GM18907 (cell line): Measurements from ENCODE around the gene DCDC2B.
"Not testable (repeated sequence)": the region's sequence is repeated elsewhere in the genome, so short reads cannot be mapped to it uniquely, and the experiment has no call there.

Source experiments
- ATAC-seq: cut with Tn5 transposase; IDR thresholded peaks from one replicate; pipeline ENCODE4 v1.9.1; 2021; ENCODE audit warnings: mild to moderate bottlenecking, moderate library complexity; ENCODE audit not compliant: unreplicated experiment

The DCDC2B gene

DNA sequence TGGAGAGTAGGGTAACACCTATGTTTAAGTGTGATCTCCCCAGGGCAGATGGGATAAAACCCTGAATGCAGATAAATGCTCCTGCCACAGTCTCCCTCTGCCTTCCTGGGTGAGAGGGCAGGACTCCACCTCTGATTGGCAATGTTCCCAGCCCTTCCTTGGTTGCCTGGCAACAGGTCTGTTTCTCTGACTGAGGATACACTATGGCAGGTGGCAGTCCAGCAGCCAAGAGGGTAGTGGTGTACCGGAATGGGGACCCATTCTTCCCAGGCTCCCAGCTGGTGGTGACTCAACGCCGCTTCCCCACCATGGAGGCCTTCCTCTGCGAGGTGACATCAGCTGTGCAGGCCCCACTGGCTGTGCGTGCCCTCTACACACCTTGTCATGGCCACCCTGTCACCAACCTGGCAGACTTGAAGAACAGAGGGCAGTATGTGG, at the start of gene DCDC2B:
TSS of gene DCDC2B (plus strand) at position 199 of the 438 bp plus-strand sequence. CDS start at position 204, 5 bp downstream.
- ATAC-seq: no peak

- no peak for ATAC-seq
Observed at GRCh38 chr1:32159189-32159588, 49.7 kb upstream of the DCDC2B start.

DNA sequence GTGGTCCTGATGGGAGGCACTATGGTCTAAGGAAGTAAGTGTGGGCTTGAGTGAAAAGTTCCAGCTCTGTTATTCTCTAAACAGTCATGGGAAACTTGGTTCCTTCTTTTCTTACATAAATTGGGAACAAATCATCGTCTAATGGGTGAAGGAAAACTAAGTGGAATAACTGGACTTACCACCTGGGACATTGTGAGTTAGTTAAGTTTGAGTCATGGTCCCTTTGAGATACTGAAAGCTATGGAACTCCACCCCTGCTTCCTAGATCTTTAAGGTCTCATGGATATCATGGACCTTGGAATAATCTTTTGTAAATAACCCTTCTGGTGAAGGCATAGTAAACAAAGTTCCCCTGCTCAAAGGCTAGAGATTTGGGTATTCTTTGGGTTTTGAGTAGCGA, 45.5 kb upstream of the DCDC2B start:
- ATAC-seq: no peak

- not testable (repeated sequence) for ATAC-seq
Observed at GRCh38 chr1:32165633-32166032, 43.3 kb upstream of the DCDC2B start.

DNA sequence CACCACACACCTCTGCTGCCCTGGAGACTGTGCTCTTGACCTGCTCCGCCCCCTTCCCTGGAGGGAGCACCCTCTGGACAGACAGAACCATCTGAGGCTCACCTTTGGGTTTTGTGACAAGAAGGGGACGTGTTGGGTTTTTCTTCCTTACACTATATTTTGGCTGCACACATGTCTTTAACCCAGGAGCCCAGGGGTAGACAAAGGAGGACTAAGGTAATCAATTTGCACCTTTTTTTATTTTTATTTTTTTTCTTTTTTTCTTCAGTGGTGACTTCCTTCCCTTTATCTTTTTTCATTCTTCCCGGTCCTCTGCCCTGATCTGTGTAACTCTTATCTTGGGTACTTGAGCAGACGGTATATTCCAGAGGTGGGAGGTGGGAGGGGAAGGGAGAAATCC, 37.9 kb upstream of the DCDC2B start:
- ATAC-seq: no peak

GRCh38 chr1:32172621-32173245, 36.2 kb upstream of the DCDC2B start:
- ATAC-seq: no peak

DNA sequence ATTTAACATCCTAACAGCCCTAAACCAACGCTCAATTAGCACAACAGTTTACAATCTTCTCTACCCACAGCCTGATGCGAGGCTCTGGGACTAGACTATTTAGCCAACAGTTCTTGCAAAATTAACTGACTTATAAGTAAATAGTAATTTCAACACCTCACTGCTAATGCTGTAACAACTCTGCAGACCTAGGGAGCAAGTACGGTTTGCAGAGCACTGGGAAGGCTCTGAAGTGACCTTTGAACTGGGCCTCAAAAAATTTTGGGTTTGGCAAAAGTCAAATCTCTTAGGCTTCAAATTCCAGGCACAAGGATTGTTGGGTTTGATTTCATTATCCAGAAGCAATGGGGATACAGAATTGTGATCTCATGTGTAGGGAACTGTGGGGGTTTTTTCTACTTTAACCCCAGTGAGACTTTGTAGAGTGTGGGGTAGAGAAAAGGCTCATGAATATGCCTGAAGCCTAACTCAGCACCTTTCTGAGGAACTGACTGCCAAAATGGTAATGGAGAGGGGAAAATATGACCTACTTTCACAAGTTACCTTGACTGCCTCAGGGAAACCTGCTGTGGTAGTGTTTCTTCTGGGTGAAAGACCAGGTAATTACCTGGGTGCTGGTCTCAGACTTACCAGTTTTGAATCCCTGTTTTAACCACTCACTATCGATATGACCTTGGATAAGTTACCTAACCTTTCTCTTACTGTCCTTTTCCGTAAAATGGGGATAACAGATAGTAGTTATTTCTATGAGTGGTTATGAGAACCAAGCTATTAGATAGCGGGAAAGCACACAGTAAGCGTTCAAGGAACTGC, 30.3 kb upstream of the DCDC2B start:
- no peak for ATAC-seq

DNA sequence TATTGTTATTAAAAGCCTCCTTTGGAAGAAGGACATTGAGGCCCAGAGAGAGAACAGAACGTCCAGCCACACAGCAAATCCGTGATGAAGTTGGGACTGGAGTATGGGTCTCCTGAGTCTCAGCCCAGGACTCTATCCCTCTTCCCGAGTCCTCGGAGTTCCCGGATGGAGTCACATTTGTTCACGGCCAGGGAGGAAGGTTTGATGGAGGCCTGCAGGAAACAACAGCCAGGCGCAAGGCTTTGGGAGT, 29.8 kb upstream of the DCDC2B start:
- no peak for ATAC-seq

DNA sequence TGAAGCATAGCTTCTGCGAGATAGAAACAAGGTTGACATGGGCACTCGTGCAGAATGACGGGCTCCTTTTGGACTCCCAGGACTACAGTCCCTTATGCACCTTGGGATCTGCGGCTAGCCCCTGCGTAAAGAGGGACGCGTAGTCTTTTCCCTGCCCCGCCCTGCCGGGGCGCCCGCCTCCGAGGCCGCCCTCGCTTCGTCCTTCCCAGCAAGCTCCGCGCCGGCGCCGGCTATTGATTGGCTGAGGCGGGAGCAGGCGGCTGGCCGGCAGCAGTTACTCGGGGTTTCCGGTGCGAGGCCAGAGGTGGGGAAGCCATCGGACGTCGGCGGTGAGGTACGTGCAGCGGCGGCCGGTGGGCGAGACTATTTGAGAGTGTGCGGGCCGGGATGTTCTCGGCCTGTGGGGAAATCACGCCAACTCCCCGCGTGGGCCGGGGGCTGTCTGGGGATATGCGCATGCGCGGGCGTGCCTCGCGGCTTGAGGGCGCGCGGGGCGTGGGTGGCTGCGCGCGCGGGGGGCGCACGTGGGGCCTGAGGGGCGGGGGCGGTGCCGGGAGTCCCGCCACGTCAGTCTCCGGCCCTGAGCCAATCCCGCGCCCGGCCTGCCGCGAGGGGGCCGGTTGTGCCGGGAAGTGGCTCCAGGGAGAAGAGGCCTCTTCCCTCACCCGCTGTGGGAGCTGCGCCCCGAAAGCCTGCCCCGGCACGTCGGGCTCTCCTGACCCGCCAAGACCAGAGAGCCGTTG, 29.3 kb upstream of the DCDC2B start, which contains the start of gene TXLNA:
TSS of gene TXLNA (plus strand) at position 233 of the 743 bp plus-strand sequence. CDS start 671 bp downstream, outside the sequence.
- ATAC-seq: peak; percentile 82

DNA sequence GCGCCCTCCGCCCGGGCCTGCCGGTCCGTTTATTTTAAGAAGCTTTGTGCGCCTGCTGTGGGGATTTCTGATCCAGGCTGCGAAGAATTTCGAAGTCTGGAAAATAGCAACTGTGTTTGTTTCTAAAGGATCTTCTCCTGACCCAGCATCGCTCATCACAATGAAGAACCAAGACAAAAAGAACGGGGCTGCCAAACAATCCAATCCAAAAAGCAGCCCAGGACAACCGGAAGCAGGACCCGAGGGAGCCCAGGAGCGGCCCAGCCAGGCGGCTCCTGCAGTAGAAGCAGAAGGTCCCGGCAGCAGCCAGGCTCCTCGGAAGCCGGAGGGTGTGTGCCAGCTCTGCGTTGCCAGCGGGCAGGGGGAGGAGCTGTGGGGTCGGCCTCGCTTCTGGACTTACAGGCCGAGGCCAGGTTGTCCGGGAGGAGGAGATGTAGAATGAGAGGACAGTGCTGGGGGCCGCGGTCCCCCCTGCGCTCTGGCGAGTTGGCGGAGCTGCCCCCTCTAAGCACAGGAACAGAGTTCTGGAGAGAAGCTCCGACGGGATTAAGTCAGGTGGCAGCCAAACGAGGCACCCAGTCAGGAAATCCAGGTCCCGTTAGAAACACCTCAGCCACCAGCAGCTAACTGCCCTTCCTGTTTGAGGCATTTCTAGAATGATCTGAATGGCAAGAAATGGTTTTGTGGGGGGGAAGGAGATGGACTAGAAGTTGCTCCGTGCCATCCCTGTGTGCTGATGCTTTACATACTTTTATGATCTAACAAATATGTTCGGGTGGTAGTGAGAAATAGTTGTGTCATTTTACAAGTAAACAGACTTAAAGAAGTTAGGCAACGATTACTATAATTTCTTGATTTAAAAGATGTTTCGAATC, 28.5 kb upstream of the DCDC2B start:
- peak; percentile 35 for ATAC-seq

- no peak for ATAC-seq
Observed at GRCh38 chr1:32181065-32181464, 27.8 kb upstream of the DCDC2B start.

DNA sequence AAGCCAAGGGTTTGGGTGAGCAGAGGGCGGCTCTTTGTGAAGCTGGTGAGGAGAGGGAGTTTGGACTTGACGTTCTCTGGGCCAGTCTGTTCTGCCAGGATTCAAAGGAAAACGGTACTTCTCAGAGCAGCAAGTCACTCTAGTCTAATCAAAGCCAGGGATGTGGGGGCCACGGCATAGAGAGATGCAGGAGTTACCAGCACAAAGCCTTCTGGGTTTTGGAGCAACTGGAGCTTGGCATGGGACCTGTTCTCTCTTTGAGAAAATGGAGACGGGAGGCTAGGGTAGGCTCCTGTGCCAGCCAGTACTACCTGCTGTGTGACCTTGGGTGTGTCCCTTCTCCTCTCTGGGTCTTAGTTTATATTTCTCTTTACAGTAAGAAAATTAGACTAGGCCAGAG, 27.3 kb upstream of the DCDC2B start:
- ATAC-seq: no peak

- ATAC-seq: no peak
Observed at GRCh38 chr1:32182060-32182459, 26.8 kb upstream of the DCDC2B start.

GRCh38 chr1:32184650-32185049, 24.2 kb upstream of the DCDC2B start:
- no peak for ATAC-seq

DNA sequence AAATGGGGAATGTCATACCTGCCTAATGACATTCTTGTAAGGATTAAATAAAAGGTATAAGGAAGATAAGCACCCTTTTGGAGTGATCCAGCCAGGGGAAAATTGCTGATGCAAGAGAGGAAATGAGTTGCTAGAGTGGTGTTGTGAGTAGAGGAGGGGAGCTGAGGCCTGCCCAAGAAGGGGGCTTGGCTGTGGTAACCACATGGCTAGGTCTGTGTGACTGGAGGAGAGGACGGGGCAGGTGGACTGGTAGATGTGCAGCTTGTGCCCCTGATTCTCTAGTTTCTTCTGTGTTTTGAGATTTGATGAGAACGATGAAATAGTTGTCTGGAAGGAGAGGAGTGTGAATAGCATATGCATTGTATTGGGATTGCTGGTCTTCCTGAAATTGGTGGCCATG, 22.8 kb upstream of the DCDC2B start:
- no peak for ATAC-seq

DNA sequence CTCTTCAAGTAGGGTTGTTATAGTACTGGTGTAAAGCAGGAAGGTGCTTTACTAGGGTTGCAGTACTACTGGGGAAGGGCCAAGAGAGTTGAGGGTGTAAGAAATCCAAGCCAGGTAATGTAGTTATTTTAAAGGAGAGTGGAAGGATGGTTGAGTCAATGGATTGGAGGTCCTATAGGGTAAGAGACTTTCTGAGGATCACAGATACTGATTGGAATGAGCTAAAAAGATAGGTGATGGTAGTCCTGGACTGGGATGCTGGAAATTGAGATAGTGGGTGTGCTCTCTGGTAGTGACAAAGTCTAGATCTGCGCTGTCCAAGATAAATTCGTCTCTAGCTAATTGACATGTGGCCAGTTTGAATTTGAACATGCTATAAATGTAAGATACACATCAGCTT, 22.4 kb upstream of the DCDC2B start:
- no peak for ATAC-seq

DNA sequence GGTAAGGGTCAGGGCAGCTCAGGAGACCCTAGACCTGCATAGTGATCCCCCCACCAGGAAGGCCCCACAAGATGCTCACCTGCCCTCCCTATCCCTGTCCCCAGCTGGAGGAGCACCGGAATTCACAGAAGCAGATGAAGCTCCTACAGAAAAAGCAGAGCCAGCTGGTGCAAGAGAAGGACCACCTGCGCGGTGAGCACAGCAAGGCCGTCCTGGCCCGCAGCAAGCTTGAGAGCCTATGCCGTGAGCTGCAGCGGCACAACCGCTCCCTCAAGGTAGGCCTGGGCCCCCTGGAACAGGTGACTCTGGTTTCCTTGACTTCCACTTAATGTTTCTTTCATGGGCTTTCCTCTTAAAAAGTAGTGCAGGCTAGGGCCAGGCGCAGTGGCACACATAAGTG, 21.0 kb upstream of the DCDC2B start:
- no peak for ATAC-seq

DNA sequence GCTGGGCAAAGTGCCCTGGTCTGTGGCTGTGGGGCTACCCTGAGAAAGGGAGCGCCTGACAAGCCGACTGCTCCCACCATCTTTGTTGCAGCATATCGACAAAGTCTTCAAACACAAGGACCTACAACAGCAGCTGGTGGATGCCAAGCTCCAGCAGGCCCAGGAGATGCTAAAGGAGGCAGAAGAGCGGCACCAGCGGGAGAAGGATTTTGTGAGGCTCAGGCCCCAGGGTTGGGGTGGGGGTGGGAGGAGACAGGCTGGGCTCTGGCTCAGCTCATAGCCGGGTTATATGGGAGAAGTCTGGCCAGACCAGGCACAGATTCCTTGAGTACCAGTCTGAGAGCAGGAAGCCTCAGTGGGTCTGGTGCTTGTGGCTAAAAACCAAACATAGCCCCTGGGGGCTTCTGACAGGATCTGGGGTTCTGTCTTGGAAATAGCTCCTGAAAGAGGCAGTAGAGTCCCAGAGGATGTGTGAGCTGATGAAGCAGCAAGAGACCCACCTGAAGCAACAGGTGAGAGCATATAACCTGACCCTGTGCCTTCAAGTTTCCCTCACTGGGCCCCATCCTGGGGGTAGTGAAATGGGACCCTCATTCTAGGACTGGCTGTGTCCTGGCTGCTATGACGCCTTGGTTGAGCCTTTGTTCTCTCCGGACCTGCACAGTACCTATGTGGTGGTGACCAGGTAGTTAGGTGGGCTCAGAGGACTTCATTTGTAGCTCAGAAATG, 16.5 kb upstream of the DCDC2B start:
- no peak for ATAC-seq

DNA sequence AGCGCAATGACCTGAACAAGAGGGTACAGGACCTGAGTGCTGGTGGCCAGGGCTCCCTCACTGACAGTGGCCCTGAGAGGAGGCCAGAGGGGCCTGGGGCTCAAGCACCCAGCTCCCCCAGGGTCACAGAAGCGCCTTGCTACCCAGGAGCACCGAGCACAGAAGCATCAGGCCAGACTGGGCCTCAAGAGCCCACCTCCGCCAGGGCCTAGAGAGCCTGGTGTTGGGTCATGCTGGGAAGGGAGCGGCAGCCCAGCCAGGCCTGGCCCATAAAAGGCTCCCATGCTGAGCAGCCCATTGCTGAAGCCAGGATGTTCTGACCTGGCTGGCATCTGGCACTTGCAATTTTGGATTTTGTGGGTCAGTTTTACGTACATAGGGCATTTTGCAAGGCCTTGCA, 13.9 kb upstream of the DCDC2B start:
- no peak for ATAC-seq

- ATAC-seq: no peak
Observed at GRCh38 chr1:32195531-32195930, 13.4 kb upstream of the DCDC2B start.
